Fibroblast of pulmonary artery (primary cell): ENCODE measurements around the gene LZTS2.
"Not testable (repeated sequence)": the region's sequence is repeated elsewhere in the genome, so short reads cannot be mapped to it uniquely, and the experiment has no call there.

Source experiments
- DNase-seq: peaks from one replicate; pipeline ENCODE4 v3.0.0-alpha.2; 2010; ENCODE audit warnings: low read depth
- H3K4me3 ChIP-seq: replicated peaks from 2 replicates; pipeline ENCODE4 v1.5.1; 2011; ENCODE audit warnings: low read depth, mild to moderate bottlenecking, control low read depth, low read length, moderate library complexity
- CTCF ChIP-seq: IDR thresholded peaks from 2 replicates; pipeline ENCODE4 v1.5.1; 2011; ENCODE audit warnings: mild to moderate bottlenecking, control low read depth, low read length, inconsistent platforms; ENCODE audit errors: missing control alignments

The LZTS2 gene

GRCh38 chr10:101031128-101031795 is 31.7 kb downstream of the LZTS2 start, which contains the start of the genes PDZD7 and SFXN3:
TSS of gene PDZD7 (minus strand) at chr10:101031129. CDS start at chr10:101030219, 910 bp downstream.
TSS of gene SFXN3 (plus strand) at chr10:101031234. CDS start at chr10:101034695, 3,461 bp downstream.
- peak within 1 kb of the TSS; percentile 89 for H3K4me3 ChIP-seq
- no peak for TF ChIP-seq CTCF
- peak; percentile 95 for DNase-seq

GRCh38 chr10:101031796-101032636 is 32.4 kb downstream of the LZTS2 start:
- H3K4me3 ChIP-seq = peak overlapping the region; percentile 89
- DNase-seq = peak; percentile 66
- TF ChIP-seq CTCF = no peak

GRCh38 chr10:101032637-101033224 is 33.1 kb downstream of the LZTS2 start:
- DNase-seq = peak; percentile 88

GRCh38 chr10:101033276-101033675 is 33.7 kb downstream of the LZTS2 start:
- DNase-seq = no peak
- TF ChIP-seq CTCF = no peak
- H3K4me3 ChIP-seq = peak overlapping the region; percentile 89

More at GRCh38 chr10:101032637-101033224, 33.1 kb downstream of the LZTS2 start:
- H3K4me3 ChIP-seq = peak overlapping the region; percentile 89
- no peak for TF ChIP-seq CTCF

- DNase-seq, H3K4me3 ChIP-seq: not testable (repeated sequence)
Measured at GRCh38 chr10:101034404-101034803, 34.8 kb downstream of the LZTS2 start.

- H3K4me3 ChIP-seq = no peak overlapping the region
- no peak for DNase-seq
- no peak for TF ChIP-seq CTCF
Measured at GRCh38 chr10:101035314-101035713, 35.7 kb downstream of the LZTS2 start.

GRCh38 chr10:101035916-101036702 is 36.5 kb downstream of the LZTS2 start:
- no peak for TF ChIP-seq CTCF
- no peak for DNase-seq
- H3K4me3 ChIP-seq = no peak overlapping the region
